ENCODE measurements around the gene DCAF8L1. TPM values are rescaled to one million over a fixed set of nuclear protein-coding genes. Genes with fewer than 3 reads are reported as not detected.

DCAF8L1 gene
- total RNA-seq (not detected), polyA plus RNA-seq (not detected)
- long read RNA-seq, donor 1 = 0 reads
- long read RNA-seq, donor 2 = 0 reads

- Histone ChIP-seq H3K27me3 (ENCODE audit: insufficient read depth in 3 of 3, low read length in 2 of 3) (no peaks in the 10 kb centered on the region), H3K9me3 (no peaks in the 10 kb centered on the region), H3K4me1 (no peaks in the 10 kb centered on the region), H3K27ac (no peak within 1 kb of the TSS), H3K36me3 (ENCODE audit: insufficient read depth in 1 of 2, low read depth in 1 of 2) (no peaks in the 10 kb centered on the region), H3K4me3 (no peak within 1 kb of the TSS)
- intact Hi-C loops (cut with DNase I) = no loop called here
- ATAC-seq (no peak), DNase-seq (no peak)
- no peak for TF ChIP-seq CTCF (IDR thresholded peaks at IDR 0.05)
- WGBS, 3 donors = 83 to 95% (median 94%) methylated on average over 14 of the region's 14 CpGs
Measured at GRCh38 chrX:27981349-27981748, at the start of gene DCAF8L1. TSS of gene DCAF8L1 (minus strand) at chrX:27981449. CDS start at chrX:27981334, 115 bp downstream.

- TF ChIP-seq CTCF (IDR thresholded peaks at IDR 0.05) = no peak
- ATAC-seq (no peak), DNase-seq (no peak)
- WGBS, 3 donors = 63 to 74% (median 65%) methylated on average over 2 of the region's 2 CpGs
- H3K27ac ChIP-seq = no peak overlapping the region
- no peak overlapping the region for H3K4me3 ChIP-seq
- no peaks in the 10 kb centered on the region for H3K36me3 ChIP-seq (ENCODE audit: insufficient read depth in 1 of 2, low read depth in 1 of 2)
- no peaks in the 10 kb centered on the region for H3K27me3 ChIP-seq (ENCODE audit: insufficient read depth in 3 of 3, low read length in 2 of 3)
- H3K4me1 ChIP-seq = no peaks in the 10 kb centered on the region
- intact Hi-C loops (cut with DNase I) = no loop called here
- H3K9me3 ChIP-seq = peaks cover 4% of the 10 kb centered on the region
Measured at GRCh38 chrX:28022371-28022770, 41.1 kb upstream of the DCAF8L1 start.

- no peaks in the 10 kb centered on the region for H3K4me1 ChIP-seq
- no peak for TF ChIP-seq CTCF (IDR thresholded peaks at IDR 0.05)
- 36 to 84% (median 80%) methylated on average over 1 of the region's 1 CpG for WGBS, 3 donors
- ATAC-seq (no peak), DNase-seq (no peak)
- no peaks in the 10 kb centered on the region for H3K27me3 ChIP-seq (ENCODE audit: insufficient read depth in 3 of 3, low read length in 2 of 3)
- intact Hi-C loops (cut with DNase I) = no loop called here
- no peak overlapping the region for H3K4me3 ChIP-seq
- H3K36me3 ChIP-seq (ENCODE audit: insufficient read depth in 1 of 2, low read depth in 1 of 2) = no peaks in the 10 kb centered on the region
- H3K27ac ChIP-seq = no peak overlapping the region
- H3K9me3 ChIP-seq = no peaks in the 10 kb centered on the region
Measured at GRCh38 chrX:28016823-28017222, 35.6 kb upstream of the DCAF8L1 start.

GRCh38 chrX:28015993-28016392 lies 34.7 kb upstream of the DCAF8L1 start:
- ATAC-seq (no peak), DNase-seq (no peak)
- H3K4me3 ChIP-seq = no peak overlapping the region
- 79 to 95% (median 93%) methylated on average over 6 of the region's 6 CpGs for WGBS, 3 donors
- no peaks in the 10 kb centered on the region for H3K36me3 ChIP-seq (ENCODE audit: insufficient read depth in 1 of 2, low read depth in 1 of 2)
- H3K9me3 ChIP-seq = no peaks in the 10 kb centered on the region
- no peaks in the 10 kb centered on the region for H3K27me3 ChIP-seq (ENCODE audit: insufficient read depth in 3 of 3, low read length in 2 of 3)
- H3K4me1 ChIP-seq = no peaks in the 10 kb centered on the region
- H3K27ac ChIP-seq = no peak overlapping the region
- no peak for TF ChIP-seq CTCF (IDR thresholded peaks at IDR 0.05)
- intact Hi-C loops (cut with DNase I) = no loop called here

- intact Hi-C loops (cut with DNase I) = no loop called here
- no peaks in the 10 kb centered on the region for H3K4me1 ChIP-seq
- no peak for TF ChIP-seq CTCF (IDR thresholded peaks at IDR 0.05)
- no peaks in the 10 kb centered on the region for H3K36me3 ChIP-seq (ENCODE audit: insufficient read depth in 1 of 2, low read depth in 1 of 2)
- no peaks in the 10 kb centered on the region for H3K9me3 ChIP-seq
- ATAC-seq = no peak
- H3K27me3 ChIP-seq (ENCODE audit: insufficient read depth in 3 of 3, low read length in 2 of 3) = no peaks in the 10 kb centered on the region
- H3K27ac ChIP-seq = no peak overlapping the region
- no peak for DNase-seq
- no peak overlapping the region for H3K4me3 ChIP-seq
- 55 to 78% (median 77%) methylated on average over 2 of the region's 2 CpGs for WGBS, 3 donors
Measured at GRCh38 chrX:28010875-28011274, 29.6 kb upstream of the DCAF8L1 start.
